ENCODE data around the gene CSF2RB.

CSF2RB gene

DNA sequence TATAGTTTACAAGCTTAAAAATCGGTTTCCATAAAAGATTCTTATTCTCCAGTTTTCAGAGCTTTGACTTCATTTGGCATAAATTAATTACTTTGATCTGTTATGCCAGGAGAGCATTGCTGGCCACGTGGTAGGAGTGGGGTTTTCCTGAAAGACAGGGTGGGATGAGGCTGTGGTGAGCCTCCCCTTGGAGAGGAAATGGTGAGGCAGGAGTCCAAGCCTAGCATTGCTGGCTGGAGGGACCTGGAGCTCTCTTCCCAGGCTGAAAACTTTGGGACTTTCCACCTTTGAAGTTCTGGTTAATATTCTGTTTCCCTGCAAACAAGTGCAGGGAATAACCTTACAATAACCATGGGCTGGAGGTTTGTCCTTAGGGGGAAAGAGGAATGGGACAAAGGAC lies 21.1 kb upstream of the CSF2RB start:
- TF ChIP-seq CTCF (IDR thresholded peaks at IDR 0.05) = no peak

DNA sequence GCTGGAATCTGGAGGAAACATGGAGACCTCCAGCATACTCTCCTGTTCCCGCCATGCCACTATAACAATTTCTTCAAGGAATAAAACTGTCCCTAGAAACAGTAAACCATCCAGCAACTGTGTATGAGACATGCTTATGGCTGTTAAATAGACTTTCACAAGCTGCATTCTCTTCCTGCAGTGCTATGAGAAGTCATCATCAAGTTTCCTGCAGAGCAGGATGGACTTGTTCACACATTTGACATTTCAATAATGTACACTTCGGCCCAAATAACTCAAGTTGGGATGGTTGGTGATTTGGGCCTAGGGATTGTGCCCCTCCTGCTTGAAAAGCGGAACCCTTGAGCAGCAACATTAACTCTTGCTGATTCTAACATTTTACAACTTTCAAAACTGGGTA lies 20.2 kb upstream of the CSF2RB start:
- TF ChIP-seq CTCF (IDR thresholded peaks at IDR 0.05) = no peak

GRCh38 chr22:36894266-36894665 lies 19.2 kb upstream of the CSF2RB start:
- TF ChIP-seq CTCF (IDR thresholded peaks at IDR 0.05) = no peak

GRCh38 chr22:36897611-36898010 lies 15.8 kb upstream of the CSF2RB start:
- TF ChIP-seq CTCF (IDR thresholded peaks at IDR 0.05) = no peak

DNA sequence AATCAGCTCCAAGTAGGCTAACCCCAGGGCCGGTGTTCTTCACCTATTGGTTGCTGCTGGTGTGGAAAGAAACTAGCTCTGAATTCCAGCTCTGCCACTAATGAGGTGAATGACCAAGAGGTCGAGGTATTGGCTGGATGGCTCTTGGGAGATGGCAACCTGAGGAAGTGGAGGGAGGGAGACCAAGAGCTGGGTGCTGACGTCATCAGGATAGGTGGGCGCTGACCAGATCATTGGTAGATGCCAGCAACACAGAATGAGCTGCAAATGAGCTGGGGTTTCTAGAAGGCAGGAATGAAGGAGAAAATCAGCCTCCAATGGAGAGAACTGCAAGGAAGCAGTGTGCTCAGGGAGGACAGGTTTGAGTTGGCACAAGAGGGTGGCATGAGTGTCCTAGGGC lies 14.7 kb upstream of the CSF2RB start:
- TF ChIP-seq CTCF (IDR thresholded peaks at IDR 0.05) = no peak

GRCh38 chr22:36899498-36899897 lies 13.9 kb upstream of the CSF2RB start:
- no peak for TF ChIP-seq CTCF (IDR thresholded peaks at IDR 0.05)

- TF ChIP-seq CTCF (IDR thresholded peaks at IDR 0.05) = no peak
Observed at GRCh38 chr22:36900225-36900624, 13.2 kb upstream of the CSF2RB start.

DNA sequence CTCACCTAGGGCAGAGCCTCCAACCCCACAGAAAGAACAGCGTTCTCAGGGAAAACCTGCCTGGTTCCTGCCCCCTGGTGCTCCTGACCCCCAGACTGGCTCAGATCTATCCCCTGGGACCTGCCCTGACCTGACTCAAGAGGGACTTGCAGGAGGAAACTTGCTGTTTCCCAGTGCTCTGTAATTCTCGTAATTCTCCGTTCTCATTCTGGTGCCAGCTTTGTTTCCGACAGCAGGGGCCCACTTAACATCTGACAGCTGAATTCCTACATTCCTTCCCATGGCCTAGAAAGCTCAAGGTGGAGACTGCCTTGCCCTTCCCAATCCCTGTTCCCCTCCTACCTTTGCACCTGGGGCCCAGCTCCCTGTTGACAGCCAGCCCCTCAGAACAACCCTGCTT lies 12.5 kb upstream of the CSF2RB start:
- no peak for TF ChIP-seq CTCF (IDR thresholded peaks at IDR 0.05)

All from LNCAP (cell line).